ENCODE data around the gene ABCB8.
"Not testable (repeated sequence)": the region's sequence is repeated elsewhere in the genome, so short reads cannot be mapped to it uniquely, and the experiment has no call there.

Gene ABCB8

DNA sequence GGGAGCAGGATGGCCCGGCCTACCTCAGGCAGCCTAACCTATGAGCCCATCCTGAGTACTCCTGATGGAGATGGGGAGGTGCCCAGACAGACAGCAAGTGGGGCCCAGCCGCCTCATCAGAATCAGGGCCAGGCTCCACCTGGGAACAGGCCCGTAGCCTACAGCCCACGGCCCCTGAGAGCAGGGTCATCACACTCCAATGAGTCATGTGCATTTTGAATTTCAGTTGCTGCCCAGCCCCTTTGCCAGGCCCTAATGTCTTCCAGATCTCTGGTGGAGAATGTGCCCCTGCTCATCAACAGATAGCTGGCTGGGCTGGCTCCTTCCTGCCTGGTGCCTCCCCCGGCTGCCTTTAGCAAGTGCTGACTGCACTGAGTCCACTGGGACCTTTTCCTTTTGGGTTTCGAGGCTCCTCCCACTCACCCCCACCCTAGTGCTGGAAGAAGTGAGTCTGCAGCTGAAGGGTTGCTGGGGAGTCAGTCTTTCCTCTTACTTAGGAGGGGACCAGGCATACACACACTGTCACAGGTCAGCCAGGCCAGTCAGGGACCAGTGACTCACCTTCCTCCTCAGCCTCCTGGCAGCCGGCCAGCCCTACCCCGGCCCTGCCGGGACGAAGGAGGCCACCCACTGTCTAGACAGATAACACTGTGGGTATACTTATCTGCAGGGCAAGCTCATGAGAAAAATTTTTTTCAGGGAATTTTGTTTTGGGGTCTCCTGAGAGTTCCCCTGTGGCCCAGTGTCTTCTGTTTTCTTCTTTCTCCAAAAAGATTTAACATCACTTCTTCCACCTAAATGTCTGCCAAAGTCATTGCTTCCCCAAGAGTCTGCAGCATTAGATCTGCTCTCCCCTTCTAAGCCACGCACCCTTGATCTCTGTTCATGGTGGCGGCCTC is 10.9 kb downstream of the ABCB8 start:
- peak; percentile 89 for DNase-seq

DNA sequence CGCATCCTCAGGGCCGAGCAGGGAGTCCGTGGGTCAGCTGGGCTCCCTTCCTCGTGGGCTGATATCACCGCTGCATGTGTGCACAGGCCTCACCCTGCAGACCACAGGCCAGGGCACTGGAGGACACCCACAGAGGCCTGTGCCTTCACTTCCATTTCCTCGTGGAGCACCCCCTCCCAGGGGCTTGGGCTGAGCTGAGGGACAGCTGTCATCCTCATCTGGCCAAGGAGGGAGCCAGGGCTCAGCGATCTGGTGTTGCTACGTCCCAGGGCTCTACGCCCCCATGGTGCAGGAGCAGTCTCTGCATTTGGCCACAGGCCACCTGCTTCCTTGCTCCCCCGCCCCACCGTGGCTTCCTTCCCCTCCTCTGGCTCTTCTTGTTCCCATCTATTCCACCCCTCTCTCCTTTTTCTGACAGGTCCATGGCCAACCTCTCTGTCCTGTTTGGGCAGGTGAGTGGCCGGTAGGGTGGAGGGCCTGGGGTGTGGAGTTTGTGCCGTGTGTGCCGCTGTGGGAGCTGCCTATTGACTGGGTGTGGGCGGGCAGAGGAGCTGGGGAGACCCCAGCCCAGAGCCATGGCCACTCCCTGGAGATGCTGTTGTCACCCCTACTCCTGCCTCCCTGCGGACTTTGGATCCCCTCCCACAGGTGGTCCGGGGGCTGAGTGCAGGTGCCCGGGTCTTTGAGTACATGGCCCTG is 11.7 kb downstream of the ABCB8 start:
- DNase-seq: no peak

DNA sequence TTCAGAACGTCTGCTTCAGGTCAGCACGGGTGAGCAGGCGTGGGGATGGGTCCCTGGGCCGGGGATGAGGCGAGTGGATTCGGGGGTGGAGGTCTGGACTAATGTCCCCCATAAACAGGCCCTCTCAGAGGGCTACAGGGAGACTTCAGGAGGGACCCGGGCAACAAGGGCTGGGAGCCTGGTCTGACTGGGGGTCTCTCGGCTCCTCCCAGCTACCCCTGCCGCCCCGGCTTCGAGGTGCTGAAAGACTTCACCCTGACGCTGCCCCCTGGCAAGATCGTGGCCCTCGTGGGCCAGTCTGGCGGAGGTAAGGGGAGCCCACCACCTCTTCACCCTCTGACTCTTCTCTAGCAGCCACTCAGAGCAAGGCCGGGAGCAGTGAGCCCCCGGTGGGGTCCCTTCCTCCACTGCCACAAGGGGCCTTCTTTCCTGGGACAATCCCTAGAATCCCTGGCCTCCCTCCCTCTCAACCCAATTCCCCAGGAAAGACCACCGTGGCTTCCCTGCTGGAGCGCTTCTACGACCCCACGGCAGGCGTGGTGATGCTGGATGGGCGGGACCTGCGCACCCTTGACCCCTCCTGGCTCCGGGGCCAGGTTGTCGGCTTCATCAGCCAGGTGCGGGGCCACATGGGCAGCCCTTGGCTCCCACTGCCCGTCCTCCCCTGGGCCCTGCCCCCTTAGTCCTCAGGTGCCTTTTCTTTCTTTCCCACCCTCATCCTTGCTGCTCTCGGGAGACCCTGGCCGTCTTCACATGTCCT is 12.5 kb downstream of the ABCB8 start:
- DNase-seq: no peak

DNA sequence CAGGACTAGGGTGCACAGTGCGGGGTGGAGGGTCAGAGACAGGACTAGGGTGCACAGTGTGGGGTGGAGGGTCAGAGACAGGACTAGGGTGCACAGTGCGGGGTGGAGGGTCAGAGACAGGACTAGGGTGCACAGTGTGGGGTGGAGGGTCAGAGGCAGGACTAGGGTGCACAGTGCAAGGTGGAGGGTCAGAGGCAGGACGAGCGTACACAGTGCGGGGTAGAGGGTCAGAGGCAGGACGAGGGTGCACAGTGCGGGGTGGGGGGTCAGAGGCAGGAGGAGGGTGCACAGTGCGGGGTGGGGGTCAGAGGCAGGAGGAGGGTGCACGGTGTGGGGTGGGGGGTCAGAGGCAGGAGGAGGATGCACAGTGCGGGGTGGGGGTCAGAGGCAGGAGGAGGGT is 15.2 kb downstream of the ABCB8 start:
- DNase-seq: not testable (repeated sequence)

DNA sequence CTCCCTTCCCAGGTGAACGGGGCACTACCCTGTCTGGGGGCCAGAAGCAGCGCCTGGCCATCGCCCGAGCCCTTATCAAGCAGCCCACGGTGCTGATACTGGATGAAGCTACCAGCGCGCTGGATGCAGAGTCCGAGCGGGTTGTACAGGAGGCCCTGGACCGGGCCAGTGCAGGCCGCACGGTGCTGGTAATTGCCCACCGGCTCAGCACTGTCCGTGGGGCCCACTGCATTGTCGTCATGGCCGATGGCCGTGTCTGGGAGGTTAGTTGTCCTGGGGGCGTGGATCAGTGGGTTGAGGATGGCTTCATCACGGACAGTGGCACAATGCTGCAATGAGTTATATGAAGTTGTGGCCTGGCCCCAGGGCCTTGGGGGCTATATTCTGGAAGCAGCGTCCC is 15.7 kb downstream of the ABCB8 start:
- DNase-seq: no peak

DNA sequence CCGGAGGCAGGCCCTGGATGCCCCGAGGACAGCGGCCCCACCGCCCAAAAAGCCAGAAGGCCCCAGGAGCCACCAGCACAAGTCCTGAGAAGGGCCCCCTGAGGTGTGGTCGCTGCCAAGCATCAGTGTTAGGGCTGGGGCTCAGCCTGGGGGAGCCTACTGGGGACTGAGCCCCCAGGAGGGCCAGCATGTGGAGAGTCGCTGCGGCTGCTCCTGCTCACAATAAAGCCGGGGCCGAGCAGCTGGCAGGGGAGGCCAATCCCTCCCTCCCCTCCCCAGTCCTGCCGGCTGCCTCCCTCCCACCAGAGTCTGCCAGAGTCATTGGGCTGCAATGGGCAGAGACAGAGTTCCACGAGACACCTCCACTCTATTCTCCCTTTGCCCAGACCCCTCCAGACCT is 17.0 kb downstream of the ABCB8 start:
- DNase-seq: no peak

DNA sequence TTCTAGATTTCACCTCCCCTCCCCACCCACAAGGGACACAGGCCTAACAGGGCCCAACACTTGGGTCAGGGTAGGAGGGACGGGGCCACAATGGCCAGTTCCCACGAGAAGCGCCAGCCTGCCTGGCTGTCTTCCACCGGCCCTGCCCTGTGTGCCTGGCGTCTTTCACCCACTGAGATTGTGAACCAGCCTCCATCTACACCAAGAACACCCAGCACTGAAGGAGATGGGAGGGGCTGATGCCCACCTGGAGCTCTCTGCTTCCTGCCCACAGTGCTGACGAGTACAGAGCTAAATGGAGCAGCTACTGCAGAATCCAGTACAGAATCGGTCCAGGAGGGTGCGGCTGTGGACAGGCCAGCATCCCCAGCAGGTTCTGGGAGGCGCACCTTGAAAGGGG is 17.7 kb downstream of the ABCB8 start:
- DNase-seq: no peak

DNA sequence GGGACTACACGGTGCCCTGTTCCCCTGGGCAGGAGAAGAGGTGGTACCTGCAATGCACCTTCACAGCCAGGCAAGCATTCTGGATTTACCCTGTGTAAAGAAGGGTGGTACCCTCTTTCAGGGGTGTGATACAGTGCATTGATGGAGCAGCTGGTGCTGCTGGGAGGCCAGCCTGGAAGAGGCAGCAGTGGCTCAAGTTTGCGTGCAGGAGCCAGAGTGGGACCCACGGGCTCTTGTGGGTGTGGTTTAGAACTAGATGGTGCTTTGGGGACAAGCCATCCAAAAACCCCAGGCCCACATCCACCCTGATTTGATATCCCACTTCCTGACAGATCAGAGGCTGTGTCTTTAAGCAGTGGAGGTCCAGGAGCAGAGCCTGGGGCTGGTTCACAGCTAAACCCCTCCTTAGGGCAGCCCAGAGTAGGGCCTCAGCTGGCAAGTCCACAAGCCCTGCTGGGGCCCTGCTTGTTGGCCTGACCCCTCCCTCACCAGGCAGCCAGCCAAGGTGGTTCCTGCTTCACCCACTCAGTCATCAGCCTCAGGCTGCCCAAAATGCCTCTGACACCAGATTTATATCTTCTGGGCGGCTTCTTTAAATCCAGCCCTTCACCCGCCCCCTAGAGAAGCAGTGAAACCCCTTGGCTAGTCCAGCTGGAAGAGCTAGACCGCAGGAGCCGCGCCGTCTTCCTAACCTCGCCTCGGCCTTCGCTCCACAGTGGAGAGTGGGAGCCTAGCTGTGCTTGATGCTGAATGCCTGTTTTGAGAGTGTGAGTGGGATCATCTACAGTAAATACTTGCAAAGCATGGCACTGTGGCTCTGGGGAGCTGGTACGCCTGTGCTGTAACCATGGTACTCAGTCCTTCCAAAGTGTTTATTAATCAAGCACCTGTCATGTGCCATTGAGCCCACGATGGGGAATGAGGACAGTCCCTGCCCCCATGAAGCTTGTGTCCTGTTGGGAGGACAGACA is 18.6 kb downstream of the ABCB8 start:
- DNase-seq: no peak

DNA sequence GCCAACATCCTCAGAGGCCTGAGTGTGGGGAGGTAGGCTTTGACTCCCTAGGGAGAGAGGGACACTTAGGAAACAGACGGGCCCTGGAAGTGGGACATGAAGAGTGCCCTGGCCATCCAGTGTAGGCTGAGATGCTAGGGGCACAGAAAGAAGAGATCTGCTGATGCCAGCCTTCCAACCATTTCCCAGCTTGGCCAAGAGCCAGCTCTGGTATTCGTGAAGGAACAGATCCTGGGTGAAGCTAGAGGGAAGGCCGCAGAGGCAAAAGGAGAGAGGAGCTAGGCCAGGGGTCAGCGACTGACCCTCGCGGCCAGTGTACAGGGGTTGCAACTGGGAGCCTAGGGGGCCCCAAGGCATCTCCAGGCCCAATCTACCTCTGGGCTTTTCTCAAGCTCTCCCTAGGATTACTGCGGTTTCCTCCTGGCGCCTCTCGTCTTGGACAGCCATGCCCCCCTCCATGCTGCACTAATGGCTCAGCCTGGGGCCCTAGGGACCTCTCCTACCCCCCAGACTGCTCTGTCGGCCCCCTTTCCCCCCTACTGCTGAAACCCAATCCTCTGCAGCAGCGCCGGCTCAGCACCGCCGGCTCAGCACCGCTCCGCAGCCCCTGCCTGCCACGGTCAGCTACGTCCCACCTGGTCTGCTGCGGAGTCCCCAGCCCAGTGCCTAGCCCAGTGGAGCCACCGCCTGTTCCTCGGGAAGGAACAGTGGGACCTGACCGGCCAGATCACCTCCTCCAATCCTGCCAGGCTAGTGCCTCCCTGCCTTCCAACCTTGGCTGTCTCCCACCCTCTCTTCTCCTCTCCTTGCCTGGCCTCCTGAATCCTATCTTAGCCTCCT is 19.9 kb downstream of the ABCB8 start, which contains the start of gene ASIC3:
Gene ASIC3, plus strand, starts transcription at position 556 of the 840 bp plus-strand sequence. CDS start 355 bp downstream, outside the sequence.
- no peak for DNase-seq

DNA sequence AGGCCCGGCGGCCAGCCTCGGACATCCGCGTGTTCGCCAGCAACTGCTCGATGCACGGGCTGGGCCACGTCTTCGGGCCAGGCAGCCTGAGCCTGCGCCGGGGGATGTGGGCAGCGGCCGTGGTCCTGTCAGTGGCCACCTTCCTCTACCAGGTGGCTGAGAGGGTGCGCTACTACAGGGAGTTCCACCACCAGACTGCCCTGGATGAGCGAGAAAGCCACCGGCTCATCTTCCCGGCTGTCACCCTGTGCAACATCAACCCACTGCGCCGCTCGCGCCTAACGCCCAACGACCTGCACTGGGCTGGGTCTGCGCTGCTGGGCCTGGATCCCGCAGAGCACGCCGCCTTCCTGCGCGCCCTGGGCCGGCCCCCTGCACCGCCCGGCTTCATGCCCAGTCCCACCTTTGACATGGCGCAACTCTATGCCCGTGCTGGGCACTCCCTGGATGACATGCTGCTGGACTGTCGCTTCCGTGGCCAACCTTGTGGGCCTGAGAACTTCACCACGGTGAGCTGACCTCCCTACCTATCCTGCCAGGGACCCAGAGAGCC is 20.7 kb downstream of the ABCB8 start:
- DNase-seq: no peak

DNA sequence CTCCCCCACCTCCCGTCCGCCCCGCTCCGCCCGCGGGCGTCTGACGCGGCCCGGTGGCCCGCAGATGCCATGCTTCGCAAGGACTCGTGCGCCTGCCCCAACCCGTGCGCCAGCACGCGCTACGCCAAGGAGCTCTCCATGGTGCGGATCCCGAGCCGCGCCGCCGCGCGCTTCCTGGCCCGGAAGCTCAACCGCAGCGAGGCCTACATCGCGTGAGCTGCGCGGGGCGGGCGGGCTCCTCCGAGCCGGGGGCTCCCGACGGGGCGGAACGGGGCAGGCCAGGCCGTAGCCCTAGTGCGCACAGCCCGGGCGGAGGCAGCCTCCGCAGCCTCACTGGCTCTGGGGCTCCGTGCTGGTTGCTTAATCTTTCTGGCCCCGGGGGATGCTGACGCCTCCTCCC is 22.9 kb downstream of the ABCB8 start:
- peak; percentile 72 for DNase-seq

DNA sequence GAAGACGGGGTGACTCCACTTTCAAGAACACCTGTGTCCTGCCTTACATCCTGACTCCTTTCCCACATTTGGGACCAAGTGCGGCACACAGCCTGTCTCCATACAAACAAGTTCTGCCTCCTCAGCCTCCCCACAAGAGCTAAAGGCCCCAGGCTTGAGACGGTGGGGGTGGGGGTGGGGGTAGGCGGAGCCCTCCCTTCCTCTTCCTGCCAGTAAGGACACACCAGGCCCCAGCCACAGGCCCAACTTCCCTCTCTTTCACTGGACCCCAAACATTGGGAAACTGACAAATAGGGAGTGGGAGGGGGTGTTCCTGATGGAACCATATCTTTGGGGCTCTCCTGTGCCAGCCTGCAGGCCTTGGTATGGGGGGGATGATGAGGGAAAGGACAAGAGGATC is 24.8 kb downstream of the ABCB8 start:
- DNase-seq: no peak

DNA sequence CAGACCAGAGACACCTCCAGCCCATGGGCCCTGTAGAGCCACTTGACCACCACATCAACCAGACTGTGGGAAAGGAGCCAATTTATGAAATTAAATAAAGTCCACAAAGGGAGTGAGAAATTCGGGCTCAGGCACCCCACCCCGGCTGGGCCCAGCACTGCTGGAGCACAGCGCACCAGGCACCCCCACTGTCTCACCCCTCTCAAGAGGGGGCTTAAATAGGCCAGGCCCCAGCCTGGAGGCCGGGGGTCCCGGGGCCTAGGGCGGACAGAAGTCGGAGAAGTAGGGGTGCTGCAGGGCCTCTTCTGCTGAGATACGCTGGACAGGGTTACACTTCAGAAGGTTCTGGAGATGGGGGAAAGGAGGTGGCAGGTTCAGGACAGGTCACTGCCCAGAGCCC is 25.5 kb downstream of the ABCB8 start:
- no peak for DNase-seq

DNA sequence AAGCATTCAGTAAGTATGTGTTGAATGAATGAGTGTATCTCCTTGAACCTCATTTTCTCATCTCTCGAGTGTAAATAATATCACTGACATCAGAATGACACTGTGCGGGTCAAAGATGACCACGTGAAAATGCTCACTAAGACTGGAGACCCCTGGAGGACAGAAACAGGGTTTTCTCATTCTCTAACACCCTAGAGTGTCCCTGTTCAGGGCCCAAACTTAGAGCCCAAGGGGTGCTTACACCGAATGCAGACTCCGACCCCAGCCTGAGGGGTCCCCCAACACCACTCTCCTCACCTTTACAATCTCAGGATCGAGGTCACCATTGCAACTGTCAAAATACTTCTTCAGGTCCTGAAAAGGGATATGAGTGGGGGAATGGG is 28.0 kb downstream of the ABCB8 start:
- DNase-seq: no peak

DNA sequence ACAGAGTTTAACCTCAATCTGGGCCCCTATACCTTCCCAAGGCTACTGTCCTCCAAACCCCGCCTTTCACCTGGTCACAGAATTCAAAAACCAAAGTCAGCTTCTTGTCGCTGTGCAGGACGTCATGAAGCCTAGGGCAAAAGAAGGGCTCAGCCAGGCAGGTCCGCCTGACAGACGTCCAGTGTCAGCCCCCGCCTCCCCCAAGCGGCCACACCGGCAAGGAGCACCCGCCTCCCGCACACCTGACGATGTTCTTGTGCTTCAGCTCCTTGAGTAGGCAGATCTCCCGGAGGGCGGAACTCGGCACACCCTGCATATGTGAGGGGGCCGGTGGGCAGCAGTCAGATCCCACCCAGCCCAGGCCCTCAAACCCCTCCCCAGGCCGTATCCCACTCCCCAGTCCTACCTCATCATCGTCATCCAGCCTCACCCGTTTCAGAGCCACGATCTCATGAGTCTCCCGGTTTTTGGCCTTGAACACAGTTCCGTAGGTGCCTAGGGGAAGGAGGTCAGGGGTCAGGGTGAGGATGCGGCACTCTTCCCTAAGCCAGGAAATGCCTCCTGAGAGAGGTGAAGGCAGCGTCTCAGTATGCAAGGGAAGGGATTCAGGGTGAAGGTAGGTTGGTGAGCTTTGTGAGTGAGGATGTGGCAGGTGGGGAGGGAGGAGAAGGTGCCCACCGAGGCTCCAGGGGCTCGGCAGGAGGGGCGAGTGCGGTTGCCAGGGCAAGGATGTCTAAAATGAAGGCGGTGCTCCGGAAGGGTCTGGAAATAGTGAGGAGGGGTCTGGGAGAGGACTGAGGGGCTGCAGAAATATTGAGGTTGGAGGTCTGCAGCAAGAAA is 28.6 kb downstream of the ABCB8 start:
- no peak for DNase-seq

DNA sequence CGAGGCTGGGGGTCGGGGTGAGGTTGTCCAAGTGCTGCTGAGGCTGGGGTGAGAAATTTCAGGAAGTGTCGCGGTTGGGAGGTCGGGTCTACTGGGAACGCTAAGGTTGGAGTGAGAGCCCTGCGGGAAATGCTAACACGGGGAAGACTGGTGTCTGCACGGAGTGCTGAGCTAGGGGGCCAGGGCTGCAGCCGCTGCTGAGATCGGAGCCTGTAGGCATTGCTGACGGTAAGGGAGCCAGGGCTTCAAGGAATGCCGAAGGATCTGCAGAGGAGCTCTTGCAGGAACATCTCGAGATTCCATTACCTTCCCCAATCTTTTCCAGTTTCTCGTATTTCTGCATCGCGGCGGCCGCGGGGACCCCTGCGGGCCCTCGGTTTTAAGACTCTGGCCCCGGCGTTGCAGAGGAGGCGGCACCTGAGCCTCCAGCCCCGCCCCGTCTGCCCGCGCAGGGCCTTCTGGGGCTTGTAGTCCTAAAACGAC is 29.3 kb downstream of the ABCB8 start, which contains the start of gene CDK5:
Gene CDK5, minus strand, starts transcription at position 392 of the 483 bp plus-strand sequence. Its CDS starts 49 bp downstream, at position 343.
- DNase-seq: peak; percentile 68

DNA sequence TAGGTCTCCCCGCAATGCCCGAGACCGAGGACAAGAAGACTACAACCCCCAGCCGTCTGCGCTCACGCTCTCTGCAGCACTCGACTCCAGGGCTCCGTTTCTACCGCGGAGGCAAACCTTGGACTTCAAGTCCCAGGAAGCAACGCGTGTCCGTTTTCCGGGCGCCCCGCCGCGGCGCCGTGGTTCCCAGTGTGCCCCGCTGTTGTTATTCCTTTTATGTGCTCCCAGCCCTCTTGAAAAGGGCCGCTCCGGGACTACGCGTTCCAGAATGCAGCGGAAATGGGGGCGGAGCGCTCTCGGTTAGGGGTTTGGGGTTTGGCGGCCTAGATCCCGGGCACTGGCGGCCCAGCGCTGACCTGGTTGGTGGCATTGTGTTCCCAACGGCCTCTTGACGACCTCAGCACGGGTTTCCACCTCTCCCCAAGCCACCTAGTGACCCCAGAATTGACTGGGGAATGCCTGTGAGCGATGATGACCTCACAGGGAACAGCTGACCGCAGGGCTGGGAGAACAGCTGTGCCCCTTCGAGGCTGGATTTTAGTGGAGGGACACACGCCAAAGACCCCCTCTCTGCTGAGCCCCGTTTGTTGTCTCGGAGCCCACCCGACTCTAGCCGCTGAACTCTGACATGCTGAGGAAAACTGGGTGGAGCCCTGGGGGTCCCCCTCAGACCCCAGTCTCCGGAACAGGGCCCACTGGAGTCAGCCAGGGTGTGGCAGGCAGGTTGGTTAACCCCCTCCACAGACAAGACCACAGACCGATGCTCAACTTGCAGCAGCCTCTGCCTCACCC is 29.9 kb downstream of the ABCB8 start:
- peak; percentile 95 for DNase-seq

DNA sequence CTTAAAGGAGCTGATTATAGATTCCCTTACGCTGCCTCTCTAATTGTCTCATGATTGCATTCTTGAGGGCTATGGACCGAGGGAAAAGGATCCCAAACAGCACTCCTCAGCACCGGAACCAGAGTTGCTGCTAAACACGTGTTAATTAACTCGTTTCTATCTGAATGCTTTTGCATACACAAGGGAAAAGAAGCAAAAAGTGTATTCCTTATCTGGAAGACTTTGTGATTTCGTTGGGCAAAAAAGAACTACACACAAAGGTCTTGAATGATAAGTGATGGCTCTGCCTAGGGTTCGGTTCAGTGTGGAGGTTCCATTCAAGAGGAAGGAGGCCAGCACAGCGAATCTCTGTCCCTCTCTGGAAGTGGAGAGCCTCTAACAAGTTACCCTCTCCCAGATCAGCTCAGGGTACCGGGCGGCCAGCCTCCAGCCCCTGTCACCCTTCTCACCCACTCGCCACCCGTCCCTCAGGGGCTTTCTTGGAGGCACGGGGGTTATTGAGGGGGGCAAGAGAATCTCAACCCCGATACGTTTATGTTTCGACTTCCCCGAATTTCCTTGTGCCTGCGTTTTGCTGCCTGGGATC is 30.6 kb downstream of the ABCB8 start:
- no peak for DNase-seq

Data from activated CD8-positive, alpha-beta memory T cell treated with anti-CD3 and anti-CD28 coated beads, Interleukin-2, amount 50 U/mL, for 48 hours (primary cell).